ENCODE results near the gene FLOT2. TPM values are rescaled to one million over a fixed set of nuclear protein-coding genes. Genes with fewer than 3 reads are reported as not detected.
"Not testable (repeated sequence)": the region's sequence is repeated elsewhere in the genome, so short reads cannot be mapped to it uniquely, and the experiment has no call there.

FLOT2 gene, protein sequence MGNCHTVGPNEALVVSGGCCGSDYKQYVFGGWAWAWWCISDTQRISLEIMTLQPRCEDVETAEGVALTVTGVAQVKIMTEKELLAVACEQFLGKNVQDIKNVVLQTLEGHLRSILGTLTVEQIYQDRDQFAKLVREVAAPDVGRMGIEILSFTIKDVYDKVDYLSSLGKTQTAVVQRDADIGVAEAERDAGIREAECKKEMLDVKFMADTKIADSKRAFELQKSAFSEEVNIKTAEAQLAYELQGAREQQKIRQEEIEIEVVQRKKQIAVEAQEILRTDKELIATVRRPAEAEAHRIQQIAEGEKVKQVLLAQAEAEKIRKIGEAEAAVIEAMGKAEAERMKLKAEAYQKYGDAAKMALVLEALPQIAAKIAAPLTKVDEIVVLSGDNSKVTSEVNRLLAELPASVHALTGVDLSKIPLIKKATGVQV
- total RNA-seq, result 62.7 and 158 TPM in 2 replicates

GRCh38 chr17:28896884-28897768 lies at the start of gene FLOT2:
FLOT2 (minus strand) TSS chr17:28897733; CDS start chr17:28897574, 159 bp downstream.
- peak; percentile 66 for DNase-seq (ENCODE audit: low read depth)

DNA sequence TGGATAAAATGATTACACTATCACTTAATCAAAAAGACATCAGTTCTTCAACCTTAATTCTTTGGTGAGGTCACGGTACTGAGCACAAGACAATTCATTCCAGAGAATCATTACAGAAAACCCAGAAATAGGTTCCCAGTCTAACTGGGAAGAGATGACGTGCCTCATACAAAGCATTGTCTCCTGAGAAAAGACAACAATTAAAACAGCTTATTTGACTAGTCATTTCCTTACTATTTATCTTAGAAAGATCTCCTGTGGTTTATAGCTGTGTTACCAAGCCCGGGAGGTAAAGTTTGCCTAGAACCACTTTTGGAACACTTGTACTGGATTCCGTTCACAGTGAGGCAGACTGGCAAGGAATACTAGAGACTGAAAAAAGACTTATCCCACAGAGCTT lies 48.7 kb upstream of the FLOT2 start:
- DNase-seq (ENCODE audit: low read depth), result peak; percentile 92

DNA sequence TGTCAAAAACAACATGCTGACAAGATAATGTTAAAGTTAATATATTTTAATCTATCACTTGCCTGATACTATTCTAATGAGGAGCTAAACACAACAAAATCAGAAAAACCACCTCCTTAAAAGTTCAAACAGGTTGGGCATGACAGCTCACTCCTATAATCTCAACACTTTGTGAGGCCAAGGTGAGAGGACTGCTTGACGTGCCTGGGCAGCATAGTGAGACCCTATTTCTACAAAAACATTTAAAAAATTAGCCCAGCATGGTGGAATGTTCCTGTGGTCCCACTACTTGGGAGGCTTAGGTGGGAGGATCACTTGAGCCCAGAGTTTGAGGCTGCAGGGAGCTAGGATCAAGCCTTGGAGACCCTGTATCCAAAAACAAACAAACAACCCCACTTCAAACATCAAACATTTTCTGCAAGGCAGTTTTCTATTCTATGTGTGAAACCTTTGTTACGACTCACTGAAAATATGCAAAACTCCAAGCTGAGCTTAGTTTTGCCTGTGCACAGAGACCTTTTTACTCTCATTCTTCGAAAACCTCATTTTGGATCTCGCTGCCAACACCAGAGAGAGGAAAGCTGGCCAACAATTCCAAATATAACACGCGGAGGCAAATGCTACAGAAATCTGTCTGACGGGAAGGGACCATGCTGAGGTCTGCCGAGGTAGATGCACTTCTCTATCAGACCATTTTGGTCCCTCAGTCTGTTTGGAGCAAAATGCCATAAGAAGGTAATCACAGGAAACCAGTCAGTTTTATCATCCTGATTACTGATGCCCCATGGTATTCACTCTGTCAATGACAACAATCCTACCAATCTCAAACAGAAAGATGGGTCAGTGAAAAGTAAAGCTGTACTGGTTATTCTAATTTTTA lies 47.6 kb upstream of the FLOT2 start:
- DNase-seq (ENCODE audit: low read depth), result no peak

DNA sequence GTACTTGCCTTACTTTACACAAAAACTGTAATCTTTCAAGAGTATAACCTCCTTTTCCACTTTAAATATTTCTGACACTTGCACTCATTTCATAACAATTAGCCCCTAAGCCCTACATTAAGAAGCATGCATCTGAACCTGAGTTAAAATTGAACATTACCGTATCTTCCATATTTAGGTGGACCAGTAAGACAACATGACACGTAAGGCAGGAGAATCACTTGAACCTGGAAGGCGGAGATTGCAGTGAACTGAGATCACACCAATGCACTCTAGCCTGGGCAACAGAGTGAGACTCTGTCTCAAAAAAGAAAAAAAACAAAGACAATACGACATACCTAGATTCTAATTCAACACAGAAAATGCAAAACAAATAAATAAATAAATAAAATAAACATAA lies 46.8 kb upstream of the FLOT2 start:
- DNase-seq (ENCODE audit: low read depth), result no peak

GRCh38 chr17:28942925-28943324 lies 45.4 kb upstream of the FLOT2 start:
- no peak for DNase-seq (ENCODE audit: low read depth)

DNA sequence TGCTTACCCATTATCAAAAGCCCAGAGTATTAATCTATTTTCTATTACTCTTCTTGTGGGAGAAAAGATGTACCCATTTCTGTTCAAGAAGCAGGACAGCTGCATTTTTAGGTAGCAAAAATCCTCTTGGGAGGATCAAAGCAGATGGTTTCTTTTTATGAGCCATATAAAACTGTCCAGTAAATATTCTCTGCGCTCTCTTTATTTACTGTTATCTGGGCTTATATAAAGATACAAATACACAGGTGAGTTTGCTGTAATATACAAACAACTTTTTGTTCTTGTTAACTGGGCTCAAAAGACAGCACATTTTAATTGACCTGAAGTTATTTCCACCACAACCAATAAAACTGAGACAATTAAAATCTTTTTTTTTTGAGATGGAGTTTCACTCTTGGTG lies 43.7 kb upstream of the FLOT2 start:
- no peak for DNase-seq (ENCODE audit: low read depth)

DNA sequence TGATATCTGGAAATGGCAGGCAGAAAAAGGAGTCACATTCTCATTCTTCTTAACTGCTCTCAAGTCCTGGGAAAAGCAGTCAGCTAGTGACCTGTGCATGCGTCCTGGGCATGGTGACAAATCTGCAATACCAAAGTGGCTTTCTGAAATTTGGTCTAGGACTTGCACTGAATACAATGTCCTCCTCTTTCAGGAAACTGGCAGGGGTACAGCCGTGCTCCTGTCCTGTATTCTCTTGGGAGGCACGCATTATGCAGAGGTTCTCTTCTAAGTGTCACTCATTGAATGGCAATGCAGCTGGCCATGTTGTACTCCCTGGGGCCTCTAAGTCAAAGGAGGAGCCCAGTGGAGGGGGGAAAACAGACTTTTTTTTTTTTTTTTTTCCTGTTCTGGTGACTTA lies 43.1 kb upstream of the FLOT2 start:
- DNase-seq (ENCODE audit: low read depth), result no peak

DNA sequence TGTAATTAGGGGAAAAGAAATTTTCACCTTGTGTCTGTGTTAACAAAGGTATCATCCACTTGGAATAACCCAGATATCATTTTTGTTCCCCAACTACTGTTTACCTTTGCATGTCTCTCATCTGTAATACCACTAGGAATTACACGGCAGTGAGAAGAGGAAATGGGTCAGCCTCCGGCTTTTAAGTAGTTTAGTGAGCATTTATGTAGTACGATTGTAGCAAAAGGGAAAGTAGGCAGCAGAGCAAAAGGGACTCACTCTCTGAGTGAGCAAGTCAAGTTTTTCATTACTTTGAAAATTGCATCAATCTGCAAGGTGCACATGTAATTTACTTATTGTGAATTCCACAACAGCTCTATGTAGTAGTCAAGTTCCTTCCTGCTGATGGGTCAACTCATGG lies 42.6 kb upstream of the FLOT2 start:
- no peak for DNase-seq (ENCODE audit: low read depth)

GRCh38 chr17:28938552-28938951 lies 41.0 kb upstream of the FLOT2 start:
- no peak for DNase-seq (ENCODE audit: low read depth)

- peak; percentile 85 for DNase-seq (ENCODE audit: low read depth)
Measured at GRCh38 chr17:28937044-28937729, 39.7 kb upstream of the FLOT2 start.

DNA sequence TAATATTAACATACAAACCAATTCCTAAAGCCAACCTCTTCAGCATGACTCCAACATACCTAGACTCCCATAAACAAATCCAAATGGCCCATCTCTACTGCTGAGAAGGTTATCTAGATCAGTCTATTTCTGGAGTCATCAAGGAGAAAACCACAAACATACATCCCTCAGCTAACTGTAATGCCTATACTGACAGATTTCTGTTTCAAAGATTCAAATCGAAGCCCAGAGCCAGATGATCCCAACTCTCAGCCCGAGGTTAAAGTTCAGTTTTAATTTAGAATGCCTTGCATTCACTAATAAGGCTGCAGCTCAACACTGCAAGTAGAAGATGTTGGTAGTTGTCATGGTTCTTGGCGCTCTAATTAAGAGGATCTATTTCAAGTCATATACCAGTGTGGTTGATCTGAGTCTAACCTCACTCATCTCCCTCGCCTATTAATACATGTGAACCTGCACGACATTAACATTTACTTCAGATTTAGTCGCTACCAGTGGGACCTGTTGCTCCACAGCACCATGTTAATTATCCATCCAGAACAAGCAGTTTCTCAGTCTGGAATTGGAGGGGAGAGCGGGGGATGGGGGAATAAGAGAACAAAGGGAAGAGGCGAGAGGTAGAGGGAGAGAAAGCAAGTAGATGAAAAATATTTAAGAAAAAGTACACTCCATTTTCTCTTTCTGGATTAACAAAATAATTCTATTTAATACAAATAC lies 38.4 kb upstream of the FLOT2 start:
- DNase-seq (ENCODE audit: low read depth), result no peak

- not testable (repeated sequence) for DNase-seq (ENCODE audit: low read depth)
Measured at GRCh38 chr17:28934508-28934907, 37.0 kb upstream of the FLOT2 start.

- DNase-seq (ENCODE audit: low read depth), result no peak
Measured at GRCh38 chr17:28929787-28930186, 32.3 kb upstream of the FLOT2 start.

GRCh38 chr17:28928061-28928460 lies 30.5 kb upstream of the FLOT2 start:
- DNase-seq (ENCODE audit: low read depth), result peak; percentile 81

DNA sequence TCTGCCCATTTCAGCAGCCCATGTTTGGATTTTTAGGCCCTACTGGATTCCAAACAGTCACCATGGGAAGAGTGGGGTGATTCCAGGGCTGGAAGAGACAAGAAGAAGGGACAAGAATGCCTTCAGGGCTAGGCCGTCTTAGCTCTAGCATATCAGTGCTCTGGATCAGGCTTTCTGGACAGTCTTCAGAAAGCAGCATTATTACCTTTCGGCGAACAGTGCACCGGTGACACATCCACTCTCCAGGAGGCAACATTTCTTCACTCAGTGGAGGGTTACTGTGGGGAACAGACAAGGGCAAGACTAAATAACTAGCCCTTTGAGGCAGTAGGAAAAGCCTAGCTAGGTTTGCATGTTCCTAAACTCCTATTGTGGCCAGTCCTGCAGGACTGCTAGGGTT lies 29.3 kb upstream of the FLOT2 start:
- no peak for DNase-seq (ENCODE audit: low read depth)

- no peak for DNase-seq (ENCODE audit: low read depth)
Measured at GRCh38 chr17:28926366-28926765, 28.8 kb upstream of the FLOT2 start.

- DNase-seq (ENCODE audit: low read depth), result peak; percentile 84
Measured at GRCh38 chr17:28925912-28926365, 28.4 kb upstream of the FLOT2 start.

- no peak for DNase-seq (ENCODE audit: low read depth)
Measured at GRCh38 chr17:28920201-28920600, 22.7 kb upstream of the FLOT2 start.

- DNase-seq (ENCODE audit: low read depth), result no peak
Measured at GRCh38 chr17:28918295-28918694, 20.8 kb upstream of the FLOT2 start.

GRCh38 chr17:28917465-28917864 lies 19.9 kb upstream of the FLOT2 start:
- no peak for DNase-seq (ENCODE audit: low read depth)

All from renal cortical epithelial cell (primary cell).